ENCODE results near the gene MSH3. TPM values are rescaled to one million over a fixed set of nuclear protein-coding genes. Genes with fewer than 3 reads are reported as not detected.
"Not testable (repeated sequence)": the region's sequence is repeated elsewhere in the genome, so short reads cannot be mapped to it uniquely, and the experiment has no call there.

Gene MSH3
- total and polyA plus RNA-seq, 3 donors from 2014 or later, result 7.6 to 17.7 (median 16.6) TPM

DNA sequence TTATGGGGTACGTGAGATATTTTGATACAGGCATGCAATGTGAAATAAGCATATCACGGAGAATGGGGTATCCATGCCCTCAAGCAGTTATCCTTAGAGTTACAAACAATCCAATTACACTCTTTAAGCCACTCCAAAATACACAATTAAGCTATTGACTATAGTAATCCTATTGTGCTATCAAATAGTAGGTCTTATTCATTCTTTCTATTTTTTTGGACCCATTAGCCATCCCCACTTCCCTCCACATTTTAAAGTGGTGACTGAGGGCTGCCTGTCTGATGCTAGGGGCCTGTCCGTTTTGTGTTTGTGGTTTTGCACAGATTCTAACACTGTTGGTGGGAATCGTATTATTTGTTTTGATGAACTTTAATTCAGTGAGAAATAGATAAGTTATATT, 130.0 kb downstream of the MSH3 start:
- Histone ChIP-seq H3K27ac (no peak overlapping the region), H3K9me3 (no peaks in the 10 kb centered on the region), H3K4me1 (no peaks in the 10 kb centered on the region), H3K4me3 (no peak overlapping the region), H3K36me3 (ENCODE audit: low read depth, missing control alignments) (no peaks in the 10 kb centered on the region), H3K27me3 (no peaks in the 10 kb centered on the region)
- TF ChIP-seq, protein P1, sequence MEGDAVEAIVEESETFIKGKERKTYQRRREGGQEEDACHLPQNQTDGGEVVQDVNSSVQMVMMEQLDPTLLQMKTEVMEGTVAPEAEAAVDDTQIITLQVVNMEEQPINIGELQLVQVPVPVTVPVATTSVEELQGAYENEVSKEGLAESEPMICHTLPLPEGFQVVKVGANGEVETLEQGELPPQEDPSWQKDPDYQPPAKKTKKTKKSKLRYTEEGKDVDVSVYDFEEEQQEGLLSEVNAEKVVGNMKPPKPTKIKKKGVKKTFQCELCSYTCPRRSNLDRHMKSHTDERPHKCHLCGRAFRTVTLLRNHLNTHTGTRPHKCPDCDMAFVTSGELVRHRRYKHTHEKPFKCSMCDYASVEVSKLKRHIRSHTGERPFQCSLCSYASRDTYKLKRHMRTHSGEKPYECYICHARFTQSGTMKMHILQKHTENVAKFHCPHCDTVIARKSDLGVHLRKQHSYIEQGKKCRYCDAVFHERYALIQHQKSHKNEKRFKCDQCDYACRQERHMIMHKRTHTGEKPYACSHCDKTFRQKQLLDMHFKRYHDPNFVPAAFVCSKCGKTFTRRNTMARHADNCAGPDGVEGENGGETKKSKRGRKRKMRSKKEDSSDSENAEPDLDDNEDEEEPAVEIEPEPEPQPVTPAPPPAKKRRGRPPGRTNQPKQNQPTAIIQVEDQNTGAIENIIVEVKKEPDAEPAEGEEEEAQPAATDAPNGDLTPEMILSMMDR (IDR thresholded peaks at IDR 0.05), result no peak
- TF ChIP-seq POLR2A (IDR thresholded peaks at IDR 0.05), result no peak
- 91 to 96% methylated on average over 4 of the region's 4 CpGs for WGBS, 2 donors
- no peak for DNase-seq
- intact Hi-C loops (cut with DNase I; ENCODE audit: low total_unique reads), result no loop called here

- H3K4me1 ChIP-seq; H3K27me3 ChIP-seq; H3K27ac ChIP-seq; DNase-seq; H3K4me3 ChIP-seq; H3K36me3 ChIP-seq (ENCODE audit: low read depth, missing control alignments); intact Hi-C loops (cut with DNase I; ENCODE audit: low total_unique reads); H3K9me3 ChIP-seq: not testable (repeated sequence)
- 95 to 97% methylated on average over 7 of the region's 7 CpGs for WGBS, 2 donors
Measured at GRCh38 chr5:80789319-80790016, 135.0 kb downstream of the MSH3 start.

- H3K36me3 ChIP-seq (ENCODE audit: low read depth, missing control alignments), result no peaks in the 10 kb centered on the region
- H3K27ac ChIP-seq, result no peak overlapping the region
- H3K4me1 ChIP-seq, result no peaks in the 10 kb centered on the region
- intact Hi-C loops (cut with DNase I; ENCODE audit: low total_unique reads), result no loop called here
- H3K4me3 ChIP-seq, result no peak overlapping the region
- TF ChIP-seq, protein P1 (IDR thresholded peaks at IDR 0.05), result no peak
- TF ChIP-seq POLR2A (IDR thresholded peaks at IDR 0.05), result no peak
- H3K27me3 ChIP-seq, result no peaks in the 10 kb centered on the region
- 97 to 98% methylated on average over 3 of the region's 3 CpGs for WGBS, 2 donors
- H3K9me3 ChIP-seq, result no peaks in the 10 kb centered on the region
- DNase-seq, result no peak
Measured at GRCh38 chr5:80790698-80791097, 136.2 kb downstream of the MSH3 start.

- no peaks in the 10 kb centered on the region for H3K9me3 ChIP-seq
- no peak overlapping the region for H3K27ac ChIP-seq
- H3K27me3 ChIP-seq, result no peaks in the 10 kb centered on the region
- TF ChIP-seq, protein P1 (IDR thresholded peaks at IDR 0.05), result no peak
- no peak for TF ChIP-seq POLR2A (IDR thresholded peaks at IDR 0.05)
- intact Hi-C loops (cut with DNase I; ENCODE audit: low total_unique reads), result no loop called here
- H3K36me3 ChIP-seq (ENCODE audit: low read depth, missing control alignments), result no peaks in the 10 kb centered on the region
- WGBS, 2 donors, result 93 to 96% methylated on average over 1 of the region's 1 CpG
- no peak overlapping the region for H3K4me3 ChIP-seq
- DNase-seq, result no peak
- no peaks in the 10 kb centered on the region for H3K4me1 ChIP-seq
Measured at GRCh38 chr5:80793354-80793753, 138.9 kb downstream of the MSH3 start.

DNA sequence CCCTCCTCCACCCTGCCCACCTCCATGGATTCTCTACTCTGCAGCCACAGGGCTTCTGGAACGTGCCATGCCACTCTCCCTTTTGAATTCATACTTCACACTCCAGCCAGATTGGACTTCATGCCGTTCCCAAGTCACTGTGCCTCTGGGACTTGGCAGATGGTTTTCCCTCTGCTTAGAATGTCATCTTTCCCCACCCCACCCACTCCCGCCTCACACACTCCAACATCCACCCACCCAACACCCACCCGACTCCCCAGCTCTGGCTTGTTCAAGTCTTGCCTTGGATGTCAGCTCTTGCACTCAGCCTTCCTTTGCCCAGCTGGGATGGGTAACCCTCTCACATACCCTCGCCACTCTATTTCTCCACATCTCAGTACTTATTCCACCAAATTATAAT, 142.4 kb downstream of the MSH3 start:
- H3K4me1 ChIP-seq, result no peaks in the 10 kb centered on the region
- TF ChIP-seq, protein P1 (IDR thresholded peaks at IDR 0.05), result no peak
- no peak for TF ChIP-seq POLR2A (IDR thresholded peaks at IDR 0.05)
- no peak overlapping the region for H3K27ac ChIP-seq
- H3K4me3 ChIP-seq, result no peak overlapping the region
- intact Hi-C loops (cut with DNase I; ENCODE audit: low total_unique reads), result no loop called here
- H3K27me3 ChIP-seq, result no peaks in the 10 kb centered on the region
- no peak for DNase-seq
- H3K9me3 ChIP-seq, result no peaks in the 10 kb centered on the region
- WGBS, 2 donors, result 91 to 92% methylated on average over 5 of the region's 5 CpGs
- no peaks in the 10 kb centered on the region for H3K36me3 ChIP-seq (ENCODE audit: low read depth, missing control alignments)

Data from testis (tissue), 3 donors.